Neutrophil (primary cell): ENCODE results near the gene ARAP1.

Source experiments
- H3K27ac ChIP-seq: fragments of 200-600 bp; sonication (generic); 2 replicates; pipeline ENCODE4 v1.5.1; 2016; ENCODE audit warnings: mild to moderate bottlenecking, moderate library complexity
- H3K27me3 ChIP-seq: fragments of 200-600 bp; sonication (generic); 2 replicates; pipeline ENCODE4 v1.6.0; 2016; ENCODE audit warnings: mild to moderate bottlenecking
- H3K36me3 ChIP-seq: fragments of 200-600 bp; sonication (generic); 2 replicates; pipeline ENCODE4 v1.5.1; 2017
- H3K4me1 ChIP-seq, 2 experiments: fragments of 200-600 bp in 1 of 2; sonication (generic) in 1 of 2; 1 replicate in 1 of 2; 2 replicates in 1 of 2; pipeline versions ENCODE4 v1.5.1 to v1.6.1; 2013 to 2016; ENCODE audit warnings: low read depth in 1 of 2, low read length in 1 of 2, mild to moderate bottlenecking in 1 of 2, moderate library complexity in 1 of 2; ENCODE audit not compliant: control insufficient read depth in 1 of 2, insufficient read depth in 1 of 2
- H3K4me3 ChIP-seq, 2 experiments: fragments of 200-600 bp in 1 of 2; sonication (generic) in 1 of 2; 1 replicate in 1 of 2; 2 replicates in 1 of 2; pipeline ENCODE4 v1.5.1; 2013 to 2016; ENCODE audit warnings: low read depth in 1 of 2, low read length in 1 of 2, mild to moderate bottlenecking in 1 of 2, moderate library complexity in 1 of 2
- H3K9me3 ChIP-seq: fragments of 200-600 bp; sonication (generic); 2 replicates; pipeline ENCODE4 v1.5.1; 2016
- CTCF ChIP-seq: fragments of 200-600 bp; sonication (generic); IDR thresholded peaks from 2 replicates; pipeline ENCODE4 v1.5.1; 2016; ENCODE audit warnings: antibody characterized with exemption

ARAP1 gene

DNA sequence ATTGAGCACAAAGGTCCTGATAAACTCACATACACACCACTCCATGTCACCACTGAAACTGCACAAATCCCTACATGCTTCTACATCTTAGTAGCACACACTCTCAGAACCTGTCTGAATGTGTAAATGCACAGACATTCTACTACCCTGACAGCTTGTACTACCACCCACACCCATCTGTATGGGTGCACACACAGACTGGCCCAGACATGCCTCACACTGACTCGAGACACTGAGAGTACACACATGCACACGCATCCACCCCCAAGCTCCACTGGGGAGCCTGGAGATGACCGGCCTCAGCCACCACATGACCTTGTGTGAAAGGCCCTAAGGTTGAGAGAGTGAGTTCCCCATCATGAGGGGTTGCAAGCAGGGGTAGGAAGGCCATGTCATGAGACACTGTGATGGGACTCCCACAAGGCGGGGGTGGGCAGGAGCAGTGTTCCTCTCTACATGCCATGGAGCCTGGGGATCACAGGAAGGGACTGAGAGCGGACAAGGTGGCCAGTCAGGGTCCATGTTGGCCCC lies 28.1 kb downstream of the ARAP1 start:
- Histone ChIP-seq H3K27ac (peak overlapping the region; percentile 99), H3K27me3 (no peaks in the 10 kb centered on the region), H3K9me3 (no peaks in the 10 kb centered on the region), H3K4me1 (peaks cover 97 to 100% of the 10 kb centered on the region in 2 experiments), H3K4me3 (peak overlapping the region in 1 of 2 experiments; percentile 29), H3K36me3 (peaks cover 95% of the 10 kb centered on the region)
- TF ChIP-seq CTCF: no peak

GRCh38 chr11:72723508-72723907 lies 28.7 kb downstream of the ARAP1 start:
- H3K4me3 ChIP-seq: peak overlapping the region; percentile 60 to 73
- H3K9me3 ChIP-seq: no peaks in the 10 kb centered on the region
- H3K27ac ChIP-seq: peak overlapping the region; percentile 99
- peaks cover 97 to 100% of the 10 kb centered on the region in 2 experiments for H3K4me1 ChIP-seq
- no peak for TF ChIP-seq CTCF
- peaks cover 95% of the 10 kb centered on the region for H3K36me3 ChIP-seq
- H3K27me3 ChIP-seq: no peaks in the 10 kb centered on the region

GRCh38 chr11:72722050-72722748 lies 30.0 kb downstream of the ARAP1 start:
- peak; percentile 22 for TF ChIP-seq CTCF
- Histone ChIP-seq H3K27me3 (no peaks in the 10 kb centered on the region), H3K4me1 (peaks cover 97 to 100% of the 10 kb centered on the region in 2 experiments), H3K27ac (peak overlapping the region; percentile 99), H3K36me3 (peaks cover 96% of the 10 kb centered on the region), H3K4me3 (peak overlapping the region; percentile 60 to 73), H3K9me3 (no peaks in the 10 kb centered on the region)

DNA sequence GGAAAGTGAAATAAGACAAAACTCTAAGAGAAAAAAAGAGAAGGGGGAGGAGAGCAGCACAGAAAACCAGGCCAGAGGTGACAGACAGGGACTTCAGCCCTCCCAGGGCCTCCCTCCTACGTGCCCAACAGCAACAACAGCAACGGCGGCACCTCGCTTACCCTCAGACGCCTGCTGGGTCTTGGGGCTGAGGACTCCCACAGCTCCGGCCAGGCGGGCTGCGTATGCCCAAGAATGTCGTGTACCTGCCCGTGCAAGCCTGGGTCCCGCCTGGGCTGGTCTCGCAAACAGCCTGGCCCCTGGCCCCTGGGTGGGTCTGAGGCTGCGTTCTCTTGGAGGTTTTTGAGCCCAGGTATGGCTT lies 30.5 kb downstream of the ARAP1 start:
- TF ChIP-seq CTCF: no peak
- Histone ChIP-seq H3K36me3 (peaks cover 96% of the 10 kb centered on the region), H3K9me3 (no peaks in the 10 kb centered on the region), H3K27me3 (no peaks in the 10 kb centered on the region), H3K4me3 (peak overlapping the region; percentile 60 to 73), H3K27ac (peak overlapping the region; percentile 99), H3K4me1 (peaks cover 95 to 99% of the 10 kb centered on the region in 2 experiments)

GRCh38 chr11:72721276-72721675 lies 30.9 kb downstream of the ARAP1 start:
- no peaks in the 10 kb centered on the region for H3K27me3 ChIP-seq
- no peak for TF ChIP-seq CTCF
- peak overlapping the region; percentile 99 for H3K27ac ChIP-seq
- no peaks in the 10 kb centered on the region for H3K9me3 ChIP-seq
- peaks cover 96% of the 10 kb centered on the region for H3K36me3 ChIP-seq
- H3K4me3 ChIP-seq: peak overlapping the region; percentile 60 to 73
- peaks cover 95 to 98% of the 10 kb centered on the region in 2 experiments for H3K4me1 ChIP-seq
